Measurements from ENCODE around the gene LRCH1. TPM values are rescaled to one million over a fixed set of nuclear protein-coding genes. Genes with fewer than 3 reads are reported as not detected.

LRCH1 gene
- total RNA-seq, 2 donors from 2014 or later: 24.9 to 26.0 TPM

DNA sequence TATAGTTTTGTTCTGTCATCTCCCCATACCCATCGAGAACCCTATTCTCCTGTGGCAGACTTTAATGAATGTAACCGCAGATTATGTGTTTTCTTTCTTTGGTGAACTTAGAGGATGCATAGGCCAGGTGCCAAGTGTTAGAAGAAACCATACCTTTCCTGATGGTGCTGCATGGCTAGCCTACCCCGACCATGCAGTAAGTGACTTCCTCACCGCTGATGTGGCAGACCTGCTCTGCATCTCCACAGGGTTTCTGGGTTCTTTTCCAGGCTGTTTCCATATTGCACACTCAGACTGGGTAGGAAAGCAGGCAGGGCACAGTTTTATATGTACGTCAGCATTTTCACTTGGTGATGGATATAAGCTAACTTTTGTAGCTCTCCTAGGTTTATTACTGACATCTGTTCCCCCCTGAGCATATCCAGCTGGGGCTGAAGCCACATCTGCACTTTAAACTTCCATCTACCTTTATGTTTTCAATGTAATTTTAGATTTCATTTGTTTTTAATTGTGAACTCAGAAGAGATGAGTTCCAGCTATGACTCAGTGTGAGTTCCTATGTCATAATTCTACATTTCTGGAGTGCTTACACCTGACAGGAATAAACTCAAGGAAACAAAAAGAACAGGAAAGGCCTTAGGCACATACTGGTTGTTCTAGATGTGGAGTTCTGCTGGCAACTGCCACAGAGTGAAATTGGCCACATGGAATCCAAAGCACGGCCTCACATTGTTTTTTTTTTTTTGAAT lies 42.3 kb downstream of the LRCH1 start:
- H3K4me1 Mint-ChIP-seq (ENCODE audit: low read depth in 2 of 2): peaks cover 39 to 63% of the 10 kb centered on the region in 2 donors
- DNase-seq (ENCODE audit: low spot score): no peak
- no peak overlapping the region for H3K4me3 Mint-ChIP-seq

DNA sequence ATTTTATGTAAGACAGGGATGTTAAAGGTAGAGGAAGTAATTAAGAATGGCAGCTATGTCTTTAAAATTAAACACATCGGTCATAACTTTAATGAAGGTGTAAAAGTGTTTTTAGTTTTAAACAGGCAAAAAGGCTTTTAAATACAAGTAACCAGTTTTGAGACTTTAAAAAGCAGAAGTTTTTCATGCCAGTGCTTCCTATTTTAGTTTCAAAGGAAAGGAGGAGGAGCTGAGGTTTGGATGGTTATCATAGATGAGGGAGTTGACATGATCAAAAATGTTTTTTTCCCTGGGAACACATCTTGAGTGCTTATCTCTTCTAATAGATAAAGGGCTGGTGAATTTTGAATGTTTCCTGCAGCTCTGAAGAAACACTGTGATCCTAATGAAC lies 42.9 kb downstream of the LRCH1 start:
- Mint-ChIP-seq H3K9me3 (no peaks in the 10 kb centered on the region), H3K27me3 (no peaks in the 10 kb centered on the region), H3K36me3 (no peaks in the 10 kb centered on the region), H3K27ac (peak overlapping the region in 1 of 2 donors; percentile 54), H3K4me1 (ENCODE audit: low read depth in 2 of 2) (peaks cover 41 to 64% of the 10 kb centered on the region in 2 donors), H3K4me3 (no peak overlapping the region)
- ATAC-seq: no peak
- DNase-seq (ENCODE audit: low spot score): no peak

More for the DNA sequence above, 42.3 kb downstream of the LRCH1 start:
- H3K36me3 Mint-ChIP-seq: no peaks in the 10 kb centered on the region
- H3K9me3 Mint-ChIP-seq: no peaks in the 10 kb centered on the region
- peak in 1 of 2 donors; percentile 31 for ATAC-seq
- H3K27ac Mint-ChIP-seq: peak overlapping the region in 1 of 2 donors; percentile 54
- H3K27me3 Mint-ChIP-seq: no peaks in the 10 kb centered on the region

DNA sequence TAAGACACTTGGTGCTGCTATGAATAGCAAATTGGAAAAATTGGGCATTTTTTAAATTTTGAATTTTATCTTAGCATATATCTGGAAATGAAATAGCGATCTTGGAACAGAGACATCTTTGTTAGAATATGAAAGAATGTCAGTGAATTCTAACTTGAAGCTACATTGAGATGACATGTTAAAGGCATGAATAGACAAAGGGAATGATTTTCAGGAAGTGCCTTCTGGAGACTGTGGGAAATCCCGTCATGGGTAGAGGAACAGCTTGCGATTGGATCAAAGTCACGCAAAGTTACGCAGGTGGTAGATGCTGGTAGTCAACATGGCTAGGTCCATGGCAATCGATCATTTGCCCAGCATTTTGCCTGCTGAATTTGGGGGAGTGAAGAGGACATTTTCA lies 43.5 kb downstream of the LRCH1 start:
- Mint-ChIP-seq H3K4me3 (no peak overlapping the region), H3K27me3 (no peaks in the 10 kb centered on the region), H3K9me3 (no peaks in the 10 kb centered on the region), H3K27ac (no peak overlapping the region), H3K36me3 (no peaks in the 10 kb centered on the region), H3K4me1 (ENCODE audit: low read depth in 2 of 2) (peaks cover 46 to 68% of the 10 kb centered on the region in 2 donors)
- DNase-seq (ENCODE audit: low spot score): no peak
- ATAC-seq: no peak

DNA sequence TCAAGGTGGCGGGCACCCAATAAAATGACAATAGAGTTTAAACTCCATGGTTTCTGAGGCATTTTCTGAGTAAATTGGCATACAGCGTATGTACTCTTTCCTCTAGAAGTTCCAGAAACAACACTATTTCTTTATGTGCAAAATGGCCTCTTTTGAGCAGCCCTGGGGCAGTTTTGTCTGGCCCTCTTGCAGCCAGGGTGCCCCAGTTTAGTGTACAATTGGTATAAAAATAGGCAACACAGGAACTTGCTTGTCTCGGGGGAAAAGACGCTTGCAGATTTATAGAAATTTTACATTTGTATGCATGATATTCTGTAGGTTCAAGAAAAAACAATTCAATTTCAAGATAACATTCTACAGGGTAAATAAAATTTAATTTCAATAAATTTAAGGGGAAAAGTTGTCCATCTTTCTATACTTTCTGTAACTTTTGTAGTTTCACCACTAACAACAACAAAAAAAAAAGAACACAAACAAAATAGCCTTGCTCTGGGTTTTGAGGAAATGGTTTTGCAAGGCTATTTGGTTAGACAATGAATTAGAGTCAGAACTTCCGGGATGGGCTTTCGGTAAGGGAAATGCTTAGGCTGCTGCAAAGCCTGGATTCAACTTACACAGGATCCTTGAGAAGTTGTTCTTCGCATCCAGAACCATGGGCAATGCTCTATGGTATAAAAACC lies 45.3 kb downstream of the LRCH1 start:
- peaks cover 49 to 75% of the 10 kb centered on the region in 2 donors for H3K4me1 Mint-ChIP-seq (ENCODE audit: low read depth in 2 of 2)
- H3K36me3 Mint-ChIP-seq: no peaks in the 10 kb centered on the region
- no peaks in the 10 kb centered on the region for H3K9me3 Mint-ChIP-seq
- peak overlapping the region; percentile 24 to 49 for H3K27ac Mint-ChIP-seq
- ATAC-seq (peak in 1 of 2 donors; percentile 67), DNase-seq (ENCODE audit: low spot score) (no peak)
- peak overlapping the region; percentile 47 for H3K4me3 Mint-ChIP-seq
- H3K27me3 Mint-ChIP-seq: no peaks in the 10 kb centered on the region

DNA sequence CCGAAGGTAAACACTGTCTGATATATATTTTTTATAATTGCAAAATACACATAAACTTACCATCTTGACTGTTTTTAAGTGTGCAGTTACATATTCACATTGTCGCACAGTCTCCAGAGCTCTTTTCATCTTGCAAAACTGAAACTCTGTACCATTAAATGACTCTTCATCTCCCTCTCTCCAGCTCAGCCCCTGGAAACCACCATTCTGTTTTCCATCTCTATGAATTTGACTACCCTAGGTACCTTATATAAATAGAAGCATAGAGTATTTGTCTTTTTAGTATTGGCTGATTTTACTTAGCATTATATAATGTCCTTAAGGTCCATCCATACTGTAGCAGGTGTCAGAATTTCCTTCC lies 45.8 kb downstream of the LRCH1 start:
- Mint-ChIP-seq H3K27me3 (no peaks in the 10 kb centered on the region), H3K36me3 (no peaks in the 10 kb centered on the region), H3K4me3 (peak overlapping the region; percentile 48), H3K4me1 (ENCODE audit: low read depth in 2 of 2) (peaks cover 45 to 70% of the 10 kb centered on the region in 2 donors), H3K27ac (peak overlapping the region; percentile 24 to 49), H3K9me3 (no peaks in the 10 kb centered on the region)
- ATAC-seq (no peak), DNase-seq (ENCODE audit: low spot score) (no peak)

DNA sequence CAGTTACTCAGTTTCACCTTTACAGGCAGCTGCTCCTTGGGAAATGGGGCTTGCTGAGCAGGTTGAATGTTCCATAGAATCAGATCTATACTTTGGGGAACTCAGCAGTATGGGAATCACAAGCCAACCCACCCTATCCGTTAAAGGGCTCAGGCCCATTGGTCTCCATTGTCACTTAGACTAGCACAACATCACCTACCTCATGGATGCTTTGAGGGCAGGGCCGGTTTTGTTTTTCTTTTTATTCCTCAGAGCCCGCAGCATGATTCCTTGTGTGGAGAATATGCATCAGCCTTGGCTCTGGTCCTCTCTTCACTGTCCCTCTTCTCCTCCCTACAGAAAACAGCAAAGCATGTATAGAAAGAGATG lies 48.0 kb downstream of the LRCH1 start:
- H3K4me1 Mint-ChIP-seq (ENCODE audit: low read depth in 2 of 2): peaks cover 41 to 70% of the 10 kb centered on the region in 2 donors
- peak overlapping the region in 1 of 2 donors; percentile 39 for H3K27ac Mint-ChIP-seq
- H3K27me3 Mint-ChIP-seq: no peaks in the 10 kb centered on the region
- no peaks in the 10 kb centered on the region for H3K36me3 Mint-ChIP-seq
- peak in 1 of 2 donors; percentile 15 for ATAC-seq
- H3K4me3 Mint-ChIP-seq: no peak overlapping the region
- no peaks in the 10 kb centered on the region for H3K9me3 Mint-ChIP-seq
- no peak for DNase-seq (ENCODE audit: low spot score)

DNA sequence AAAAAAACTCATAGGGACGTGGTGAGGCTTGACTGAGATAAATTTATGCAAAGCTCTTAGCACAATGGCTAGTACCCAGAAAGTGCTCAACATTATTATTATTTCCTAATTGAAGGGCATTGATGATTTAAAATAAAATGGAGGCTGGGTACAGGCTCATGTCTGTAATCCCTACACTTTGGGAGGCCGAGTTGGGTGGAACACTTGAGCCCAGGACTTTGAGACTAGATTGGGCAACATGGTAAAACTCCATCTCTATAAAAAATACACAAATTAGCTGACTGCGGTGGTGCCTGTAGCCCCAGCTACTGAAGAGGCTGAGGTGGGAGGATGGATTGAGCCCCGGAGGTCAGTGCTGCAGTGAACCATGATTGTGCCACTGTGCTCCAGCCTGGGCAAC lies 49.6 kb downstream of the LRCH1 start:
- H3K27ac Mint-ChIP-seq: peak overlapping the region in 1 of 2 donors; percentile 39
- H3K9me3 Mint-ChIP-seq: no peaks in the 10 kb centered on the region
- ATAC-seq: no peak
- H3K27me3 Mint-ChIP-seq: no peaks in the 10 kb centered on the region
- no peaks in the 10 kb centered on the region for H3K36me3 Mint-ChIP-seq
- no peak overlapping the region for H3K4me3 Mint-ChIP-seq
- no peak for DNase-seq (ENCODE audit: low spot score)
- peaks cover 56 to 79% of the 10 kb centered on the region in 2 donors for H3K4me1 Mint-ChIP-seq (ENCODE audit: low read depth in 2 of 2)

DNA sequence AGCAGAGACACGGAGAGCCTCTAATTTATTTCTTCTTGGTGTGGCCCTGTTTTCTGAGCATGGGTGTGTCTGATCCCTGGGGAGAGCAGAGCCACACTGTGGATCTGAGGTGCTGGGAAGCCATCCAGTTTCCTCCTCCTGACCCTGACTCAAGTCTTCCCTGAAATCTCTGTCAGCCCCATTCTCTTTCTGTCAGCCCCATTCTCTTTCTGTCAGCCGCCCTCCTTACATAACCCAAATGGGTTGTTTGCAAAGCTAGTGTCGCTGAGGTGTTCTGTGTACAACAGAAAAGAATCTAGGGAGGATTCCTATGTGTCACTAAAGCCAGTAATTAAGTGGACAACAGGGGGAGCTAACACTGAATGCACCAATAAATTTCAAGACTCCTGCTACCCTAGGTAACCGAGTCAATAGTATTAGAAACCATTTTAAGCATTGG lies 50.2 kb downstream of the LRCH1 start:
- Mint-ChIP-seq H3K9me3 (no peaks in the 10 kb centered on the region), H3K36me3 (no peaks in the 10 kb centered on the region), H3K4me1 (ENCODE audit: low read depth in 2 of 2) (peaks cover 57 to 79% of the 10 kb centered on the region in 2 donors), H3K27me3 (no peaks in the 10 kb centered on the region), H3K4me3 (no peak overlapping the region), H3K27ac (no peak overlapping the region)
- no peak for ATAC-seq
- no peak for DNase-seq (ENCODE audit: low spot score)

DNA sequence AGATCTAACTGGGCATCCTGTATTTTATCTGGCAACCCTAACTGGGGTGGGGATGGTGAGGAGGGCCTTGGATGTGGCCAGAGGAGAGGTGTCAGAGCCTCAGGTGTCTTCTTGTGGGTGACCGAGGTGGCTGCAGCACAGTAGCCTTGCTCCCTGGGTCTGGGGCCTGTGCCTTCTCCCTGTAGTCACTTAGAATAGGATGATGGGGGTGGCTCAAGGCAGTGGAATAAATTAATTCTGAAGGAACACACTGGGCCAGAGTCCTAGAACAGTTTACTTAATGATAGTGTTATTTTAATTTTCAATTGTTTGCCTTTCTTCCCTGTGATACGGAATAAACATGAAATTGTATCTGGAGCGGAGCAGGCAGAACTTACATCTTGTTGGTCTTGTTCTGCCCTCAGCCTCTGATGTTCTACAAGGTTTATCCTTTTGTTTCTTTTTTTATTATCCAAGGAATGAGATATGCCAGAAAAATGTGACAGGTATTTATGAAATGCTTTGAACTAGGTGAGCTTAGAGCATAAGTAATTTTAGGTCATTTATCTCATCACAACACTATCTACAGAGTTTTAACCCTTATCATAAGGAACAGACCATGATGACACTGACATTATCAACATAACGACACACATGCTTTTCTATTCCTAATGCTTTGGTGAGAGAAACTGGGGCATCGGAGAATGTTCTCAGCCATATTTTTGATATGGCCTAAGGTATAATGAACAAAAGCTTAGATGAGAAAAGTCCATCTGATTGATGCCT lies 51.4 kb downstream of the LRCH1 start:
- Mint-ChIP-seq H3K27me3 (no peaks in the 10 kb centered on the region), H3K4me1 (ENCODE audit: low read depth in 2 of 2) (peaks cover 50 to 70% of the 10 kb centered on the region in 2 donors), H3K27ac (peak overlapping the region in 1 of 2 donors; percentile 81), H3K4me3 (no peak overlapping the region), H3K36me3 (no peaks in the 10 kb centered on the region), H3K9me3 (no peaks in the 10 kb centered on the region)
- no peak for DNase-seq (ENCODE audit: low spot score)
- ATAC-seq: no peak

DNA sequence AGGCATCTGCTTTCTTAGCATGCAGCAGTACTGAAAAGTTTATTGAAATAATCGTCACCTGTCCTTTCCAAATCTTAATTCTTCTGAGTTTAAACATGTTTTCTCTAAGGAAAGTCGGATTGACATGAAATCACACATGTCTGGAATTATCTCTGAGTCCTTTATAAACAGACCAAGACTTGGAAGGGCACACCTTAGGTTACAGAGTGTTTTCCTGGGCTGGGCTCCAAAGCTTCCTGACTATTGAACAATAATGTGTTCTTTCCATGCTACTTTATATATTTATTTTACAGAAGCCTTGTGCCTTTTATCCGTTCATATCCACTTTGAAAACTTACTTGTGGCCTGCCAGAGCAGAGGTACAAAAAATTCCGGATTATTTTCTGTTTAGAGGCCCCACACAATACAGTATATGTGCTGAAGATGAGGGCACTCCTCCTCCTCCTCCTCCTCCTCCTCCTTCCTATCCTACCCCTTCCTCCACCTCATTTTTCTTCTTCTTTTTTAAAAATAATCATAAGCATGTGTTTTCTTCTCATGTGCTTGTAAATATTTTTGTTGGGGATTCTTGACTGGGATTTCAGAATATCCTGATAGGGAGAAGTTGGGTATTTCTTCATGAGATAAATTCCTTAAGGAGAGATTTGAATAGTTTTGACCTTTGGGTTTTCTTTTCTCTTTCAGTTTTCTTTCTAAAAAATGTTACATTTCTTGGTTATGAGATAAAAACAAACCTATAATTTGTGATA lies 52.3 kb downstream of the LRCH1 start:
- no peaks in the 10 kb centered on the region for H3K27me3 Mint-ChIP-seq
- H3K4me1 Mint-ChIP-seq (ENCODE audit: low read depth in 2 of 2): peaks cover 48 to 68% of the 10 kb centered on the region in 2 donors
- peak overlapping the region in 1 of 2 donors; percentile 81 for H3K27ac Mint-ChIP-seq
- no peaks in the 10 kb centered on the region for H3K36me3 Mint-ChIP-seq
- H3K4me3 Mint-ChIP-seq: no peak overlapping the region
- no peaks in the 10 kb centered on the region for H3K9me3 Mint-ChIP-seq
- no peak for DNase-seq (ENCODE audit: low spot score)
- ATAC-seq: no peak

DNA sequence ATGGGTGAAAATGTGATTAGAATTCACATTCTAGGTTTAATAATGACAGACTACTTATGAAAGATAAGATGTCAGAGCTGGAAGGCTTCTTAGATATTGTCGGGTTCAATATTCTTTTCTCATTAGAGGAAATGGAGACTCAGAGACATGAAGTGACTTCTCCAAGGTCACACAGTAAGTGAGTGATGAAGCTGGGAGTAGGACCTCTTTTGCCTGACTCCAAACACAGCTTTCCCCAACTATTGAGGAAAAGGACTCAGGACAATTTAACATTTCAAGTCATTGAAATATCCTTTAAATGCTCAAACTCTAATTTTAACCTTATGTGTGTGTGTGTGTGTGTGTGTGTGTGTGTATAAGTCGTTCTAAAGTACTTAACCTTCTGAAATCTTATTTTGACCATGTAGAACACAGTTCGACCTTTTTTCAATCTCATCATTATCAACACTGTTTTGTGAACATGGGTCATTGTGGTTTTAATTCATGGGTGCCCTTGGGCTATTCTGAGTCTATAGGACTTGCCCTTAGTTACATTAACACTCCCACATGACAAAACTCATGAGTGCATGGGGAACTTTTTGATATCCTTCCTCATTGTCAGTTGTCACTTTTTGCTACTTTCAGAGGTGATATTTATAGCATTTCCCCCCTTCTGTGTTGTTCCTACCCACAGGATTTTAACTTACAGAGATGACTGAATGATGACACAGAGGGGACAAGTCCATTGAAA lies 53.0 kb downstream of the LRCH1 start:
- peaks cover 47 to 61% of the 10 kb centered on the region in 2 donors for H3K4me1 Mint-ChIP-seq (ENCODE audit: low read depth in 2 of 2)
- ATAC-seq (peak; percentile 67 to 78), DNase-seq (ENCODE audit: low spot score) (no peak)
- H3K4me3 Mint-ChIP-seq: peak overlapping the region; percentile 13
- H3K9me3 Mint-ChIP-seq: no peaks in the 10 kb centered on the region
- no peaks in the 10 kb centered on the region for H3K27me3 Mint-ChIP-seq
- no peaks in the 10 kb centered on the region for H3K36me3 Mint-ChIP-seq
- H3K27ac Mint-ChIP-seq: peak overlapping the region; percentile 63 to 81

DNA sequence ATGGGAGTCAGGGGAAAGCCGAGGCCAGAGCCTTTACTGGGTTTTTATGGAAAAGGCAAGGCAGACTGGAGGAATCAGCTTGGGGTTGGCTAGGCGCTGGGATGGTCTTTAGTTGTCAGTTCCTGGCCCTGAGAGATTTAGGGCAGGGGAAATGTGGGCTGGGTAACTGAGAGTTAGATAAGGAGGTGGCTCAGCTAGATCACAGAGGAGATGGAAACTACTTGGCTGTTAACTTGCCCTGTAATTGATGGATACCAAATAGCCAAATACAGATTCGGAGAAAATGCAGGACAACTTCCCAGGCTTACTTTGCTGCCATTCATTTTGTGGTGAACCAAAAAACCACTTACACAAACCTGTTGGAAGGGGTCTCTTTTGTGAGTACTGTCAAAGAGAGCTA lies 54.0 kb downstream of the LRCH1 start:
- H3K27me3 Mint-ChIP-seq: no peaks in the 10 kb centered on the region
- no peak for DNase-seq (ENCODE audit: low spot score)
- H3K36me3 Mint-ChIP-seq: no peaks in the 10 kb centered on the region
- no peaks in the 10 kb centered on the region for H3K9me3 Mint-ChIP-seq
- no peak for ATAC-seq
- H3K4me3 Mint-ChIP-seq: peak overlapping the region; percentile 13
- H3K4me1 Mint-ChIP-seq (ENCODE audit: low read depth in 2 of 2): peaks cover 41 to 51% of the 10 kb centered on the region in 2 donors
- H3K27ac Mint-ChIP-seq: peak overlapping the region; percentile 63 to 81

All from natural killer cell treated with Interleukin-12 subunit alpha and Interleukin-12 subunit beta and Interleukin-15 and Interleukin-18, amount 100 ng/mL, for 72 hours (primary cell).